Bronchial epithelial cell (primary cell): Measurements from ENCODE around the gene LIMD2. TPM values are rescaled to one million over a fixed set of nuclear protein-coding genes. Genes with fewer than 3 reads are reported as not detected.

Experiments
- DNase-seq: peaks from one replicate; pipeline ENCODE4 v3.0.0-alpha.2; 2010; ENCODE audit warnings: low read depth
- FAIRE-seq: peaks from 2 replicates; lab custom pipeline; 2011; peaks lifted over from hg19 to GRCh38; lab: Jason Lieb, UNC
- H3K27me3 ChIP-seq: 2 replicates; pipeline ENCODE4 v1.5.1; 2011; ENCODE audit warnings: low read length; ENCODE audit not compliant: control insufficient read depth, insufficient read depth
- H3K36me3 ChIP-seq: 2 replicates; pipeline ENCODE4 v1.5.1; 2011; ENCODE audit warnings: low read length; ENCODE audit not compliant: control insufficient read depth, insufficient read depth
- H3K4me3 ChIP-seq: 2 replicates; pipeline ENCODE4 v1.5.1; 2011; ENCODE audit warnings: mild to moderate bottlenecking, low read depth, low read length, control low read depth
- total RNA-seq: library from RNA; depleted of rRNA; stranded (reverse); fragments of >200 nt; gene quantifications from 2 replicates; pipeline ENCODE4 v1.2.1, GENCODE V29; 2014
- TF ChIP-seq, protein P1 (sequence below): IDR thresholded peaks from 2 replicates; pipeline ENCODE4 v1.5.1; 2011; ENCODE audit warnings: mild to moderate bottlenecking, moderate library complexity, low read length, control low read depth, inconsistent platforms; ENCODE audit not compliant: insufficient read depth, severe bottlenecking

Gene LIMD2
- total RNA-seq, 1 donor from 2014 or later = 0.53 TPM

DNA sequence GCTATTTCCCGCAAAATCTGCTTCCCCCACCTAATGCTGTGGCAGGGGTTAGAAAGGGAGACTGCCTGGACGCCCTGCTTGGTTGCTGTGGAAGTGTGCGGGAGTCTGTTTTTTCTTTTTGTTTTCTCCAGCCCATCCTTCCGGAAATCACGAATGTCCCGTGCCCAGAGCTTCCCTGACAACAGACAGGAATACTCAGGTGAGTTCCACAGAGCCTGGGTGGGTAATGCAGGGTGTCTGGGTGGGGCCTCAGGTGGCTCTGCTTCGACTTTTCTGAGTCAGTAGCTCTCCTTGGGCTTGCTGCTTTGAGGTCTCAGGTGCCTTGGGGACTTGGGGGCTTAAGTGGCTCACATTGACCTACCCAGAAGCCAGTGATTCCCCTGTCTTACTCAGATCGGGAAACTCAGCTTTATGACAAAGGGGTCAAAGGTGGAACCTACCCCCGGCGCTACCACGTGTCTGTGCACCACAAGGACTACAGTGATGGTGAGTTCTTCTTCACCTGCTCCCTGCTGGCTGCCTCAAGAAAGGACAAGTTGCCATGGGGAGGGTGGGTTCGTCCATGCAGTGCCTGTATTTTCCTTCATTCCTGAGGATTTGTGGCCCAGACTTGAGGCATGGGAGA, 11.4 kb downstream of the LIMD2 start:
- TF ChIP-seq, protein P1, sequence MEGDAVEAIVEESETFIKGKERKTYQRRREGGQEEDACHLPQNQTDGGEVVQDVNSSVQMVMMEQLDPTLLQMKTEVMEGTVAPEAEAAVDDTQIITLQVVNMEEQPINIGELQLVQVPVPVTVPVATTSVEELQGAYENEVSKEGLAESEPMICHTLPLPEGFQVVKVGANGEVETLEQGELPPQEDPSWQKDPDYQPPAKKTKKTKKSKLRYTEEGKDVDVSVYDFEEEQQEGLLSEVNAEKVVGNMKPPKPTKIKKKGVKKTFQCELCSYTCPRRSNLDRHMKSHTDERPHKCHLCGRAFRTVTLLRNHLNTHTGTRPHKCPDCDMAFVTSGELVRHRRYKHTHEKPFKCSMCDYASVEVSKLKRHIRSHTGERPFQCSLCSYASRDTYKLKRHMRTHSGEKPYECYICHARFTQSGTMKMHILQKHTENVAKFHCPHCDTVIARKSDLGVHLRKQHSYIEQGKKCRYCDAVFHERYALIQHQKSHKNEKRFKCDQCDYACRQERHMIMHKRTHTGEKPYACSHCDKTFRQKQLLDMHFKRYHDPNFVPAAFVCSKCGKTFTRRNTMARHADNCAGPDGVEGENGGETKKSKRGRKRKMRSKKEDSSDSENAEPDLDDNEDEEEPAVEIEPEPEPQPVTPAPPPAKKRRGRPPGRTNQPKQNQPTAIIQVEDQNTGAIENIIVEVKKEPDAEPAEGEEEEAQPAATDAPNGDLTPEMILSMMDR = no peak
- H3K36me3 ChIP-seq = peaks cover 5% of the 10 kb centered on the region
- no peak for FAIRE-seq

DNA sequence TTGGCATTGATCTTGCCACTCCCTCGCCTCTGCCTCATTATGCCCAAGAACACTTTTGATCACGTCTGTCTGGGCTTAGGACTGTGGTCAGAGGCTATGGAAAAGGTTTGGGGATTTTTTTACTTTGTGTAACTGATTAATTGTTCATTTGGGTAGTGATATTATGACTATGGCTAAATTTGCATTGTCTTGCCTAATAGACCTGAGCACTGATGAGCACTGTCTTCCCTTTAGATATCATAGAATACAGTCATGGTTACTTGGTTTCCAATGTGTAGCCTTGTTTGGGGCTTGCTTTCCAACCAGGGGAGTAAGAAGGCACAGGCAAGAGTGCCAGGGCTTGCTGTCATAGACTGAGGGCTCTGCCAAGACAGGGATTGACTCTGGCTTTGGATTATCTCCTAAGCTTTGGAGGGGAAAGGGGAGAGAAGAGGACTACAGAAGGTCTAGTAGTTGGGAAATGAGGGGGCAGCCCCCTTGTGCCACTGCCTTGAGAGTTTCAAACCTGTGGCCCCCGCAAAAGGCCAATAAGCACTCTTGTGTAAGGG, 13.7 kb downstream of the LIMD2 start:
- TF ChIP-seq, protein P1 = no peak
- no peak overlapping the region for H3K4me3 ChIP-seq
- H3K27me3 ChIP-seq = no peaks in the 10 kb centered on the region
- H3K36me3 ChIP-seq = peaks cover 8% of the 10 kb centered on the region
- no peak for DNase-seq
- FAIRE-seq = no peak

More for the DNA sequence above, 11.4 kb downstream of the LIMD2 start:
- no peak overlapping the region for H3K4me3 ChIP-seq
- no peak for DNase-seq
- no peaks in the 10 kb centered on the region for H3K27me3 ChIP-seq

DNA sequence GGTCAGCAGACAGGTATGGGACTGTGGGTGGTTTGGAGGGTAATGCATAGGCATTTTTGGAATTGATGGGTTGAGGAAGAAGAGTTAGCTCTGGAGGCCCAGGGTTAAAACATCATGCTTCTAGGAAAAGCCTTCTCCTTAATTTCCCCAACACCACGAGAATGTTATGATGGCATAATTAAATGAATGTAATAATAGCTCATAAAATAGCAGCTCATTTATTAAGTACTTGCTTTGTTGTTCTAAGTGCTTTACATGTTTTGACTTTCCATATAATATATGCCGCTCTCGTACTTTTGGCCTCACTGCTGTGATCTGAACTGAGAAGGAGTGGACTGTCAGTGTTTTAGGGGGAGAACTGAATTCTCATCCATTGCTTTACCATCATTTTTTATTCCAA, 14.3 kb downstream of the LIMD2 start:
- FAIRE-seq = no peak
- H3K4me3 ChIP-seq = no peak overlapping the region
- no peak for DNase-seq
- no peaks in the 10 kb centered on the region for H3K27me3 ChIP-seq
- TF ChIP-seq, protein P1 = no peak
- peaks cover 8% of the 10 kb centered on the region for H3K36me3 ChIP-seq

DNA sequence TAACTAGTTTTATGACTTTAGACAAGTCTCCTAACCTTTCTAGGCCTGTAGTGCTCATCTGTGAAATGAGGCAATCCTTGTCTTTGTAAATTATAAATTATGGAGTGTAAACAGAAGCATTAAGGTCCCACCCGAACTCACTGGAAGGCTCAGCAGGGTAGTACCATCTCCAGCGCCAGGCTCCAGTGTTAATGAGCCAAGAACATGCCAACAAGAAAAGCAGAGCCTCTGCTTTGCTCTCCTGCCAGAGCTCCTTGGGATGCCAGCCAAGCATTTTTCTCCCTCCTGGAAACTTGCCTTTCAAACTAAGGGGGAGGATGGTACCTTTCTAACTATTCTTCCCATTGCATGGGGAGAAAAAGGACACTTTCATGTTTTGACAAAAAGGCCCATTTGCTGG, 14.9 kb downstream of the LIMD2 start:
- Histone ChIP-seq H3K27me3 (no peaks in the 10 kb centered on the region), H3K36me3 (peaks cover 7% of the 10 kb centered on the region), H3K4me3 (no peak overlapping the region)
- no peak for FAIRE-seq
- TF ChIP-seq, protein P1 = no peak
- no peak for DNase-seq

DNA sequence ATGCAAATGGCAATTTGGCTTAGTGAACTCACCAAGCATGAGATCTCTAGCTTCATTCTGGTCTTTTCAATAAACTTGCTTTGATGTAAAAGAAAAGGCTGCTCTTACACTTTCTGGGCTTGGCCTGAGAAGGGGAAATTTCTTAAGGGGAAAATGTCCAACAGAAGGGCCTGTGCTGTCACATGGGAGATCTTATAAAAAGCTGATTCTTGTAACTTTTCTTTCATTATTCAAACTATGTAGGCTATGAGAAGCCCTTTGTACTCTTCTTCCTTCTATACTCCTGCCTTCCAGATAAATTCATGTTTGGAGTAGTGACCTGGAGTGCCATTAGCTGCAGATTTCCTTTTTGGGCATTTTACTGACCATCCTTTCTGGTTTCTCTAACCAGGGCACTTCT, 16.9 kb downstream of the LIMD2 start:
- no peak for DNase-seq
- H3K27me3 ChIP-seq = no peaks in the 10 kb centered on the region

More for the DNA sequence above, 16.9 kb downstream of the LIMD2 start:
- TF ChIP-seq, protein P1 = no peak
- FAIRE-seq = no peak
- H3K36me3 ChIP-seq = peaks cover 3% of the 10 kb centered on the region
- no peak overlapping the region for H3K4me3 ChIP-seq
